Cardiac septum (tissue), 1 donor: ENCODE data around the gene ZNF780B. TPM values are rescaled to one million over a fixed set of nuclear protein-coding genes. Genes with fewer than 3 reads are reported as not detected.

Experiments used
- DNase-seq: peaks from one replicate; pipeline ENCODE4 v3.0.0-alpha.2; 2020; ENCODE audit warnings: low spot score
- intact Hi-C: fragments of 100-400 bp; cut with DNase I; formaldehyde crosslinking; loops from one replicate; pipeline ENCODE4 v1.14.0; 2022
- long read RNA-seq: library from polyadenylated mRNA; unstranded; transcript quantifications from one replicate; pipeline ENCODE4 v2.0.0, GENCODE V29; 2021
- total RNA-seq: library from RNA; stranded (reverse); fragmentation: NEBNext Ultra II Directional; extraction: Animal tissue kit (Norgen Biotek cat#: 25700); gene quantifications from one replicate; pipeline ENCODE4 v1.2.1, GENCODE V29; 2021
- donor health status: DM: no; HTN: no; CAD: no.

ZNF780B gene
- total RNA-seq, result 23.9 TPM
- long read RNA-seq, partial matches to known transcripts, result 1 of 9 reads
- long read RNA-seq, other reads (novel, unspliced or antisense), result 8 of 9 reads

- intact Hi-C loops, result loop anchor here (2.0 kb wide), 1 partner anchor 35 kb away; the partner anchor contains the start of gene ZNF780A
- DNase-seq, result peak; percentile 89
These were observed at the start of gene ZNF780B for GRCh38 chr19:40055832-40056504. ZNF780B (minus strand) TSS chr19:40056231; CDS start chr19:40050332, 5,899 bp downstream.

GRCh38 chr19:40104754-40105153 is 48.7 kb upstream of the ZNF780B start:
- intact Hi-C loops, result no loop called here
- DNase-seq, result no peak

- DNase-seq, result no peak
- intact Hi-C loops, result no loop called here
These were observed 47.6 kb upstream of the ZNF780B start for GRCh38 chr19:40103600-40103999.

GRCh38 chr19:40101813-40102212 is 45.8 kb upstream of the ZNF780B start:
- DNase-seq, result no peak
- intact Hi-C loops, result no loop called here

GRCh38 chr19:40093416-40093815 is 37.4 kb upstream of the ZNF780B start:
- intact Hi-C loops, result no loop called here
- DNase-seq, result no peak

- intact Hi-C loops, result loop anchor here (2.0 kb wide), 1 partner anchor 35 kb away; the partner anchor contains the start of gene ZNF780B
These were observed 35.4 kb upstream of the ZNF780B start for GRCh38 chr19:40091205-40092129.

GRCh38 chr19:40090241-40091204 is 34.5 kb upstream of the ZNF780B start, which contains the start of gene ZNF780A:
ZNF780A (minus strand) TSS chr19:40090943; CDS start chr19:40084753, 6,190 bp downstream.
- intact Hi-C loops, result loop anchor here (2.0 kb wide), 1 partner anchor 34 kb away; the partner anchor contains the start of gene ZNF780B
- peak; percentile 92 for DNase-seq

More at GRCh38 chr19:40091205-40092129, 35.4 kb upstream of the ZNF780B start:
- no peak for DNase-seq

- no peak for DNase-seq
- intact Hi-C loops, result no loop called here
These were observed 33.4 kb upstream of the ZNF780B start for GRCh38 chr19:40089462-40089861.

GRCh38 chr19:40088299-40089047 is 32.4 kb upstream of the ZNF780B start:
- no peak for DNase-seq

GRCh38 chr19:40084948-40085347 is 28.9 kb upstream of the ZNF780B start:
- no peak for DNase-seq
- intact Hi-C loops, result no loop called here

More at GRCh38 chr19:40088299-40089047, 32.4 kb upstream of the ZNF780B start:
- intact Hi-C loops, result no loop called here

GRCh38 chr19:40081411-40081810 is 25.4 kb upstream of the ZNF780B start:
- intact Hi-C loops, result no loop called here
- DNase-seq, result no peak

GRCh38 chr19:40080289-40080688 is 24.3 kb upstream of the ZNF780B start:
- intact Hi-C loops, result no loop called here
- DNase-seq, result no peak

- intact Hi-C loops, result no loop called here
These were observed 22.3 kb upstream of the ZNF780B start for GRCh38 chr19:40078377-40078776.

GRCh38 chr19:40070058-40070457 is 14.0 kb upstream of the ZNF780B start:
- intact Hi-C loops, result no loop called here
- no peak for DNase-seq

More at GRCh38 chr19:40078377-40078776, 22.3 kb upstream of the ZNF780B start:
- no peak for DNase-seq

- no peak for DNase-seq
- intact Hi-C loops, result no loop called here
These were observed 3.6 kb upstream of the ZNF780B start for GRCh38 chr19:40059624-40060023.

GRCh38 chr19:40057166-40057565 is 1.1 kb upstream of the ZNF780B start:
- DNase-seq, result no peak
- intact Hi-C loops, result loop anchor here (2.0 kb wide), 1 partner anchor 34 kb away; the partner anchor contains the start of gene ZNF780A

- intact Hi-C loops, result loop anchor here (2.0 kb wide), 1 partner anchor 34 kb away; the partner anchor contains the start of gene ZNF780A
- no peak for DNase-seq
These were observed 474 bp upstream of the ZNF780B start for GRCh38 chr19:40056505-40056904.

GRCh38 chr19:40055049-40055448 is 982 bp downstream of the ZNF780B start:
- intact Hi-C loops, result no loop called here
- DNase-seq, result no peak
